ENCODE results near the gene SNF8. TPM values are rescaled to one million over a fixed set of nuclear protein-coding genes. Genes with fewer than 3 reads are reported as not detected.

SNF8 gene
- total RNA-seq, 1 experiment from 2014 or later = 129 TPM

GRCh38 chr17:48882272-48882671, 62.4 kb downstream of the SNF8 start:
- Histone ChIP-seq H4K5ac (ENCODE audit: insufficient read length, low read depth, low read length) (no peak overlapping the region), H4K91ac (ENCODE audit: insufficient read length, low read depth, low read length) (no peak overlapping the region), H3K18ac (ENCODE audit: insufficient read length, low read depth, low read length) (no peak overlapping the region), H4K8ac (replicated peaks; ENCODE audit: insufficient read length, low read depth, low read length) (no peak overlapping the region), H2BK15ac (ENCODE audit: low read depth, low read length) (no peak overlapping the region), H2BK120ac (ENCODE audit: low read depth, low read length, poor library complexity, severe bottlenecking) (no peak overlapping the region), H3K4me2 (ENCODE audit: insufficient read depth, insufficient read length, low read length) (no peak overlapping the region), H3K79me2 (ENCODE audit: insufficient read depth, low read length) (no peaks in the 10 kb centered on the region), H2AFZ (ENCODE audit: low read length) (no peak overlapping the region), H3T11ph (ENCODE audit: low read length) (no peak overlapping the region), H3K79me1 (ENCODE audit: insufficient read depth, low read depth, low read length, poor library complexity, severe bottlenecking) (no peaks in the 10 kb centered on the region), H2BK20ac (ENCODE audit: low read depth, low read length, poor library complexity, severe bottlenecking) (no peak overlapping the region), H3K9me3 (ENCODE audit: control insufficient read depth, low read depth, low read length) (no peaks in the 10 kb centered on the region), H3K27ac (ENCODE audit: insufficient read length, low read depth, low read length) (no peak overlapping the region), H3K27me3 (ENCODE audit: insufficient read depth, low read length) (peaks cover 2% of the 10 kb centered on the region; the same call in 1 of the 2 replicates), H3K4me1 (ENCODE audit: insufficient read depth, low read length) (no peaks in the 10 kb centered on the region), H2BK5ac (ENCODE audit: insufficient read length, low read length) (no peak overlapping the region), H2BK12ac (ENCODE audit: insufficient read length, low read depth, low read length) (no peak overlapping the region), H3K9ac (ENCODE audit: extremely low read depth, insufficient read length, low read length) (no peak overlapping the region), H4K20me1 (ENCODE audit: control insufficient read depth, insufficient read depth, insufficient read length) (no peaks in the 10 kb centered on the region), H3K23me2 (ENCODE audit: insufficient read length, low read depth, low read length, poor library complexity, severe bottlenecking) (no peaks in the 10 kb centered on the region), H3K56ac (ENCODE audit: insufficient read length, low read depth, low read length) (no peak overlapping the region), H2AK5ac (ENCODE audit: insufficient read length, low read length) (no peak overlapping the region), H3K23ac (ENCODE audit: insufficient read length, low read depth, low read length) (no peak overlapping the region), H3K14ac (ENCODE audit: insufficient read depth, low read length) (no peak overlapping the region), H3K4ac (ENCODE audit: low read depth, low read length) (no peak overlapping the region)
- no peak for DNase-seq
- no peaks in the 10 kb centered on the region for H3K36me3 Mint-ChIP-seq (ENCODE audit: insufficient read depth in 1 of 3, low read depth in 3 of 3)
- no peak overlapping the region; a peak in 1 of 7 replicates for H3K27ac Mint-ChIP-seq
- H3K4me1 Mint-ChIP-seq = peaks cover 0 to 5% of the 10 kb centered on the region in 2 experiments; a peak in 1 of 4 replicates
- H3K27me3 Mint-ChIP-seq (ENCODE audit: low read depth) = peaks cover 9% of the 10 kb centered on the region
- no peak for TF ChIP-seq CTCF (conservative IDR thresholded peaks at IDR 0.05)
- no peak overlapping the region for H3K4me3 Mint-ChIP-seq
- no CpG with 5 or more reads among the region's 2 CpGs for WGBS (ENCODE audit: extremely low coverage, insufficient read length, low lambda C conversion rate)
- H3K9me3 Mint-ChIP-seq = no peaks in the 10 kb centered on the region

Other genes with a start within 250 kb of the SNF8 start
- not detected in 2 replicates for gene PRAC1, start 222.3 kb downstream of the SNF8 start, total RNA-seq (2021)
- not detected in 2 replicates for gene PRAC2, start 221.7 kb downstream of the SNF8 start, total RNA-seq (2021)
- not detected in 2 replicates for gene HOXB13, start 216.1 kb downstream of the SNF8 start, total RNA-seq (2021)
- gene TTLL6, start 127.6 kb downstream of the SNF8 start, total RNA-seq (2021) = 1.1 and 2.4 TPM in 2 replicates
- 19.1 and 23.1 TPM in 2 replicates for gene CALCOCO2, start 113.8 kb downstream of the SNF8 start, total RNA-seq (2021)
- 84.7 and 91.5 TPM in 2 replicates for gene ATP5MC1, start 52.1 kb downstream of the SNF8 start, total RNA-seq (2021)
- 78.0 and 80.0 TPM in 2 replicates for gene UBE2Z, start 36.4 kb downstream of the SNF8 start, total RNA-seq (2021)
- gene GIP, start 23.8 kb upstream of the SNF8 start, total RNA-seq (2021) = not detected in 2 replicates
- 432 and 434 TPM in 2 replicates for gene IGF2BP1, start 52.5 kb upstream of the SNF8 start, total RNA-seq (2021)
- gene B4GALNT2, start 187.9 kb upstream of the SNF8 start, total RNA-seq (2021) = not detected in 2 replicates